Tibial nerve (tissue), 4 donors: ENCODE data around the gene KRTAP5-9. TPM values are rescaled to one million over a fixed set of nuclear protein-coding genes. Genes with fewer than 3 reads are reported as not detected.
"Not testable (repeated sequence)": the region's sequence is repeated elsewhere in the genome, so short reads cannot be mapped to it uniquely, and the experiment has no call there.

Experiments
- DNase-seq, 2 donors: peaks; one replicate each; pipeline ENCODE4 v3.0.0-alpha.2; 2019; ENCODE audit warnings: low spot score in 2 of 2
- H3K27ac ChIP-seq, 4 donors: fragments of 200-600 bp; sonication (generic) in 3 of 4; one replicate each; pipeline ENCODE4 v1.5.1; 2017 to 2019; ENCODE audit warnings: mild to moderate bottlenecking in 1 of 4
- H3K27me3 ChIP-seq, 2 donors: fragments of 200-600 bp; sonication (generic) in 1 of 2; one replicate each; pipeline versions ENCODE4 v1.5.1 to v1.6.0; 2017 to 2019
- H3K36me3 ChIP-seq, 3 donors: fragments of 200-600 bp; sonication (generic); one replicate each; pipeline ENCODE4 v1.5.1; 2018 to 2019
- H3K4me1 ChIP-seq, 4 donors: fragments of 200-600 bp; sonication (generic) in 3 of 4; one replicate each; pipeline ENCODE4 v1.5.1; 2017 to 2019
- H3K4me3 ChIP-seq, 4 donors: fragments of 200-600 bp; sonication (generic) in 3 of 4; one replicate each; pipeline ENCODE4 v1.5.1; 2017 to 2019; ENCODE audit warnings: mild to moderate bottlenecking in 1 of 4, moderate library complexity in 1 of 4
- H3K9me3 ChIP-seq, 4 donors: fragments of 200-600 bp; sonication (generic) in 3 of 4; one replicate each; pipeline ENCODE4 v1.5.1; 2017 to 2019
- EP300 ChIP-seq, 2 donors: sonication (generic); formaldehyde crosslinking; IDR thresholded peaks; one replicate each; pipeline ENCODE4 v1.6.1; 2017; ENCODE audit warnings: antibody characterized with exemption in 2 of 2, mild to moderate bottlenecking in 1 of 2
- POLR2A ChIP-seq, 2 donors: fragments of 450-650 bp; IDR thresholded peaks; one replicate each; pipeline ENCODE4 v1.6.1; 2017; ENCODE audit warnings: antibody characterized with exemption in 2 of 2, mild to moderate bottlenecking in 2 of 2, moderate library complexity in 2 of 2
- WGBS, 2 donors: methylation state at CpG; one replicate each; pipeline ENCODE4 v1.1.5; 2018; 5-methylcytosine and 5-hydroxymethylcytosine counted together
- total RNA-seq, 4 donors: library from RNA; depleted of rRNA; stranded (reverse); fragments of >200 nt; gene quantifications; one replicate each; pipeline ENCODE4 v1.1.0, GENCODE V29; 2016
- TF ChIP-seq, protein P1 (sequence below), 5 experiments: fragments of 200-600 bp in 3 of 5; fragments of 450-650 bp in 2 of 5; sonication (generic) in 3 of 5; IDR thresholded peaks; one replicate each; pipeline ENCODE4 v1.5.1; 2016 to 2019; ENCODE audit warnings: antibody characterized with exemption in 5 of 5, mild to moderate bottlenecking in 3 of 5, moderate library complexity in 2 of 5

Gene KRTAP5-9
- total RNA-seq, 4 donors from 2014 or later: 0.59 to 2.1 (median 0.60) TPM; not detected in 1

DNA sequence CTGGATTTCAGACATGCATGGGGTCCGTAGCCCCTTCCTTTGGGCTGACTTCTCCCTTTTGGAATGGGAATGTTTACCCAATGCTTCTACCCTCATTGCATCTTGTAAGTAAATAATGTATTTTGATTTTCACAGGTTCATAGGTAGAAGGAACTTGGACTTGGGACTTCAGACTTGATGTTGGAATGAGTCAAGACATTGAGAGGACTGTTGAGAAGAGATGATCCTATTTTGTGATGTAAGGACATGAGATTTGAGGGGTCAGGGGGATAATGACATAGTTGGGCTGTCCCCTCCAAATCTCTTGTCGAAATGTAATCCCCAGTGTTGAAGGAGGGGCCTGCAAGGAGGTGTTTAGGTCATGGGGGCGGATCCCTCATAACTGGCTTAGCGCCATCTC, 16.2 kb downstream of the KRTAP5-9 start:
- no peak overlapping the region for H3K27ac ChIP-seq
- 76 to 83% methylated on average over 3 to 4 of the region's 4 CpGs for WGBS, 2 donors
- no peaks in the 10 kb centered on the region for H3K4me1 ChIP-seq
- no peak for DNase-seq
- peaks cover 0 to 9% (median 0%) of the 10 kb centered on the region in 4 donors for H3K9me3 ChIP-seq
- no peak overlapping the region for H3K4me3 ChIP-seq
- H3K27me3 ChIP-seq: no peaks in the 10 kb centered on the region
- TF ChIP-seq EP300 (IDR thresholded peaks at IDR 0.05) (no peak), POLR2A (IDR thresholded peaks at IDR 0.05) (no peak)
- TF ChIP-seq, protein P1, sequence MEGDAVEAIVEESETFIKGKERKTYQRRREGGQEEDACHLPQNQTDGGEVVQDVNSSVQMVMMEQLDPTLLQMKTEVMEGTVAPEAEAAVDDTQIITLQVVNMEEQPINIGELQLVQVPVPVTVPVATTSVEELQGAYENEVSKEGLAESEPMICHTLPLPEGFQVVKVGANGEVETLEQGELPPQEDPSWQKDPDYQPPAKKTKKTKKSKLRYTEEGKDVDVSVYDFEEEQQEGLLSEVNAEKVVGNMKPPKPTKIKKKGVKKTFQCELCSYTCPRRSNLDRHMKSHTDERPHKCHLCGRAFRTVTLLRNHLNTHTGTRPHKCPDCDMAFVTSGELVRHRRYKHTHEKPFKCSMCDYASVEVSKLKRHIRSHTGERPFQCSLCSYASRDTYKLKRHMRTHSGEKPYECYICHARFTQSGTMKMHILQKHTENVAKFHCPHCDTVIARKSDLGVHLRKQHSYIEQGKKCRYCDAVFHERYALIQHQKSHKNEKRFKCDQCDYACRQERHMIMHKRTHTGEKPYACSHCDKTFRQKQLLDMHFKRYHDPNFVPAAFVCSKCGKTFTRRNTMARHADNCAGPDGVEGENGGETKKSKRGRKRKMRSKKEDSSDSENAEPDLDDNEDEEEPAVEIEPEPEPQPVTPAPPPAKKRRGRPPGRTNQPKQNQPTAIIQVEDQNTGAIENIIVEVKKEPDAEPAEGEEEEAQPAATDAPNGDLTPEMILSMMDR (IDR thresholded peaks at IDR 0.05): no peak
- H3K36me3 ChIP-seq: no peaks in the 10 kb centered on the region

DNA sequence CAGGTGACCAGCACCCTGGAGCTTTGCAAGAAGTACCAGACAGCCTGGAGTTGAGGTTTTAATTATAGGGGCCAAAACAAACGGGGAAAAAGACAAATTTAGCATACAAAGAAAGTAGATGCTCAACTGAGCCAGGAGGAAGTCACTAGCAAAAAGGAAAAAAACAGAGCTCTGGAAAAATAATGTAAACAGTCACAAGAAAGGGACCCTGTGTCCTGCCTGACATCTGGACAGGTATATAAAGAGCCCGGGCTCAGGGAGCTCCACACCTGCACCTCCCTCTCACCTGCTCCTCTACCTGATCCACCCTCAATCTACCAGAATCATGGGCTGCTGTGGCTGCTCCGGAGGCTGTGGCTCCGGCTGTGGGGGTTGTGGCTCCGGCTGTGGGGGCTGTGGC, 17.0 kb downstream of the KRTAP5-9 start, which contains the start of gene KRTAP5-10:
TSS of gene KRTAP5-10 (plus strand) at position 301 of the 400 bp plus-strand sequence. CDS start at position 326, 25 bp downstream.
- Histone ChIP-seq H3K4me1 (no peaks in the 10 kb centered on the region), H3K27ac (no peak within 1 kb of the TSS), H3K27me3 (no peaks in the 10 kb centered on the region), H3K36me3 (no peaks in the 10 kb centered on the region), H3K9me3 (peaks cover 0 to 9% (median 0%) of the 10 kb centered on the region in 4 donors), H3K4me3 (no peak within 1 kb of the TSS)
- 34 to 60% methylated on average over 2 to 4 of the region's 5 CpGs for WGBS, 2 donors
- no peak for DNase-seq
- TF ChIP-seq POLR2A (IDR thresholded peaks at IDR 0.05): no peak
- TF ChIP-seq, protein P1 (IDR thresholded peaks at IDR 0.05): no peak
- TF ChIP-seq EP300 (IDR thresholded peaks at IDR 0.05): no peak

- H3K36me3 ChIP-seq: no peaks in the 10 kb centered on the region
- peaks cover 0 to under 1% (median 0%) of the 10 kb centered on the region in 4 donors for H3K9me3 ChIP-seq
- no peaks in the 10 kb centered on the region for H3K27me3 ChIP-seq
- no peaks in the 10 kb centered on the region for H3K4me1 ChIP-seq
- H3K4me3 ChIP-seq: no peak overlapping the region
- no peak for DNase-seq
- no peak overlapping the region for H3K27ac ChIP-seq
- TF ChIP-seq POLR2A (IDR thresholded peaks at IDR 0.05) (no peak), EP300 (IDR thresholded peaks at IDR 0.05) (no peak)
- WGBS, 2 donors: 70 to 81% methylated on average over 9 to 10 of the region's 10 CpGs
Measured at GRCh38 chr11:71566081-71566620, 17.9 kb downstream of the KRTAP5-9 start.

DNA sequence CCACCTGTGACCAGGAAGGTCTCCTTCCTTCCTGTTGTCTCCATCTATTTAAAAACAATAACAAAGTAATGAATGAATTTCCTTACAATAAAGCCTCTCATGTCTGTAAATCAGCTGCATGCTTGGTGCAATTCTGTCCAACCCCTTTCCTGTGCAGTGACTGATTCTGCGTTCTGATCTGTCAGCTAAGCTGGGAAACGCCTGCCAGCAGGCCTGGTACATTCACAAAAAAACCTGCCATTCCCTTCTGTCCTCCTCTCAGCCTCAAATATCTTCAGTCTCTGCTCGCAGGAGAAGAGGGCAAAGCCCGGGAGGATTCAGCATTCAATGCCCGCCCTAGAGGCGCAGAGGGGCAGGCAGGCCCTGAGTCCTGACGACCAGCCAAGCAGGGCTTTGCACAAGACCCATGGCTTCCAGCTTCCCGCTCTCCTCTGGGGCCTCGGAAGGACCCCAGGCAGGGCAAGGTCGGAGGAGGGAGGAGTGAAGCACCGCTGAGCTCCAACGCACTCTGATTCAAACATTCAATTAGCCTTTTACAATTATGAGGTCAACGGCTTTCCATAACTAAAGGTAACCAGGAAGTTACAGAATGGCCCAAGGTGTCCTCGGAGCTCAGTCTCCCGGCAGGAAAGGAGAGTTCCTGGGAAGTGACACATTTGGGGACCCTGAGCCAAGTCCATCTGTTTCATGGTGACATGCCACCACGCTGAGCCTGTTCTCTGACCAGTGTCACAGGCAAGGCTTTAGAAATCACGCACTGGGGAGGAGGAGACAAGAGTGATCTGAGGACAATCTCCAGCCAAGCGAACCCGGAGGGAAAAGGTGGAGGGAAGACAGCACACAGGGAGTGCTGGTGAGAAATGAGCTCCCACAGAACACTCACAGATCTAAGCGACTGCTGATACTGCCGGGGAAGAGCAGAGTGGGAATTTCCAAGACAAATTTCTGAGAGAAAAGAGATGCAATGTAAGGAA, 18.7 kb downstream of the KRTAP5-9 start:
- not testable (repeated sequence) for H3K4me1 ChIP-seq, H3K9me3 ChIP-seq, H3K27me3 ChIP-seq, H3K36me3 ChIP-seq, H3K4me3 ChIP-seq, DNase-seq, H3K27ac ChIP-seq
- WGBS, 2 donors: 48 to 57% methylated on average over 18 to 19 of the region's 21 CpGs

- WGBS, 2 donors: 32 to 41% methylated on average over 7 of the region's 8 CpGs
- H3K27ac ChIP-seq, H3K4me3 ChIP-seq, H3K27me3 ChIP-seq, H3K9me3 ChIP-seq, H3K36me3 ChIP-seq, H3K4me1 ChIP-seq, DNase-seq: not testable (repeated sequence)
Measured at GRCh38 chr11:71567633-71568032, 19.4 kb downstream of the KRTAP5-9 start.

DNA sequence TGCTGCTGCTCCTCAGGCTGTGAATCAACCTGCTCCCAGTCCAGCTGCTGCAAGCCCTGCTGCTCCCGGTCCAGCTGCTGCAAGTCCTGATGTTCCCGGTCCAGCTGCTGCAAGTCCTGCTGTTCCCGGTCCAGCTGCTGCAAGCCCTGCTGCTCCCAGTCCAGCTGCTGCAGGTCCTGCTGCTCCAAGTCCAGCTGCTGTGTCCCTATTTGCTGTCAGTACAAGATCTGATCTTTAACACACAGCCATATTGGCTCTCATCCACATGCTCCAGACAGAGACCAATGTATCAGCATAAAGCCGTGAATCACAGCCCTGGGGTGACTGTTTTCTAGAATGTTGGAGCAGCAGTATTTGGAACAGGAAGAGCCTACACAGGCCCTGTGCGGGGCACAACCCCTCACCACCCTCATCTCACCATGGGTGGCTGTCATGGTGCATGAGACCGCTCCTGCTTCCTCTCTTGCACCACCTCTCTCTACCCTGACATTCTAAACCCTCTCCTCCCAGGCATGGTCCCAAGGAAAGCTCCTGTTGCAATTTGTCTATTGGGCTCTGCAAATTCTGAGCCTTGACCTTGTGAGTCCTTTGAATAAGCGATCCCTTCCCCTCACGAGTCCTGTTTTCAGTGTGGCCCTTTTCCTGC, 20.6 kb downstream of the KRTAP5-9 start:
- 45 to 47% methylated on average over 6 to 7 of the region's 8 CpGs for WGBS, 2 donors
- Histone ChIP-seq H3K27ac (no peak overlapping the region), H3K4me1 (no peaks in the 10 kb centered on the region), H3K36me3 (no peaks in the 10 kb centered on the region), H3K9me3 (no peaks in the 10 kb centered on the region), H3K27me3 (no peaks in the 10 kb centered on the region), H3K4me3 (no peak overlapping the region)
- no peak for DNase-seq
- TF ChIP-seq, protein P1 (IDR thresholded peaks at IDR 0.05): no peak
- TF ChIP-seq EP300 (IDR thresholded peaks at IDR 0.05): no peak
- TF ChIP-seq POLR2A (IDR thresholded peaks at IDR 0.05): no peak

DNA sequence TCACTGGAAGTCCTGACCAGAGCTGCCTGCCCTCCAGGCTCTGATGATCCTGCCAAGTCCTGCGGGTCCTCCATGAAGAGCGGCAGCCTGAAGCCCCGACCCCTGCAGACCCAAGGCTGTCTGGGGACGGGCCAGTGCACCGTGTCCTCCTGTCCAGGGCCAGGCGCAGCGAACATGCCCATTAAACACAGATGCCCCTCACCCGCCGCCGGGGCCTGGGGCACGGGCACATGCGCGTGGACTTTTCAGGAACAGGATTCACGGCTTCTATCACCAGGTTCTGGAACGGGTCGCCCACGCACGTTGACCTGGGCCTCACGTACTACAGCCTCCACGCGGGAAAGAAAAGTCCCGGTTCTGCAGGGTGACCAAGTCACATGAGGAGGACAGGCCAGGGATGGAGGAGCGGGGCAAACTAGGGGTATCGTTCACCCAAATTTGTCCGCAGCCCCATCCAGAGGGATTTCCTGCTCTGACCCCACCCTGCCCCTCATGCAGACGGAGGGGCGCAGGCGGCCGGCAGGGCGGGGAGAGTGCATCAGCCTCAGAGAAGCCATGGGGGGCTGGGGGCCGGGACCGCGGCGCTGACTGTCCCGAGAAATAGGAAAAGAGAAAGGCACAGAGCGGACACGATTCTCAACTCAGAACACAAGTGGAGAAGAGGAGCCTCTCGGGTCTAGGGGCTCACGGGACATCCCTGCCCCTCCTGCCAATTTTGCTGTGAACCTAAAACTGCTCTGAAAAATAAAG, 23.1 kb downstream of the KRTAP5-9 start:
- H3K4me1 ChIP-seq, H3K27me3 ChIP-seq, H3K4me3 ChIP-seq, H3K9me3 ChIP-seq, H3K36me3 ChIP-seq, DNase-seq, H3K27ac ChIP-seq: not testable (repeated sequence)
- 79 to 84% methylated on average over 24 to 36 of the region's 39 CpGs for WGBS, 2 donors
